Measurements from ENCODE around the gene PC. TPM values are rescaled to one million over a fixed set of nuclear protein-coding genes. Genes with fewer than 3 reads are reported as not detected.

Gene PC
- total RNA-seq, 1 experiment from 2014 or later: 22.5 TPM

- intact Hi-C loops (cut with micrococcal nuclease; ENCODE audit: unreplicated experiment): no loop called here
- BruUV-seq (replicated peaks): no TSS peak
- H3K4me3 Mint-ChIP-seq (ENCODE audit: unreplicated experiment): no peak overlapping the region
- POLR2A ChIA-PET: no interaction called here
- DNase-seq: no peak
- Histone ChIP-seq H3K4me1 (no peaks in the 10 kb centered on the region; the same call in 1 of the 2 replicates), H3K9me3 (no peaks in the 10 kb centered on the region), H3K27me3 (replicated peaks; ENCODE audit: control insufficient read depth, insufficient read depth, low read length) (no peaks in the 10 kb centered on the region), H3K36me3 (ENCODE audit: control insufficient read depth, insufficient read depth, low read length) (no peaks in the 10 kb centered on the region), H3K4me3 (ENCODE audit: low read depth, low read length) (no peak overlapping the region)
- CTCF ChIA-PET: interaction anchor here (1.3 to 1.9 kb wide), 2 partner anchors 12 to 47 kb away, joined by 4 to 5 read pairs; no protein-coding TSS in a partner anchor
- no peak overlapping the region for H3K27ac Mint-ChIP-seq (ENCODE audit: unreplicated experiment)
- H3K27me3 Mint-ChIP-seq (ENCODE audit: insufficient read depth, unreplicated experiment): no peaks in the 10 kb centered on the region
- peaks cover 5% of the 10 kb centered on the region for H3K4me1 Mint-ChIP-seq (ENCODE audit: low read depth, unreplicated experiment)
- H3K36me3 Mint-ChIP-seq (ENCODE audit: insufficient read depth, unreplicated experiment): no peaks in the 10 kb centered on the region
- no peaks in the 10 kb centered on the region for H3K9me3 Mint-ChIP-seq (ENCODE audit: unreplicated experiment)
- peak in 1 of 2 experiments; percentile 13 for TF ChIP-seq CTCF (IDR thresholded peaks at IDR 0.05; ENCODE audit: insufficient read depth in 1 of 2, low read depth in 1 of 2, low read length in 1 of 2, severe bottlenecking in 1 of 2, unreplicated experiment in 1 of 2)
Measured at GRCh38 chr11:66881451-66881835, 76.7 kb downstream of the PC start.

- no peaks in the 10 kb centered on the region for H3K4me1 Mint-ChIP-seq (ENCODE audit: low read depth, unreplicated experiment)
- H3K27me3 Mint-ChIP-seq (ENCODE audit: insufficient read depth, unreplicated experiment): no peaks in the 10 kb centered on the region
- ChIA-PET CTCF (interaction anchor here (1.3 to 1.9 kb wide), 2 partner anchors 12 to 46 kb away, joined by 4 to 5 read pairs; no protein-coding TSS in a partner anchor), POLR2A (no interaction called here)
- peaks cover 3% of the 10 kb centered on the region; the same call in 1 of the 2 replicates for H3K4me1 ChIP-seq
- BruUV-seq (replicated peaks): no TSS peak
- H3K36me3 ChIP-seq (ENCODE audit: control insufficient read depth, insufficient read depth, low read length): no peaks in the 10 kb centered on the region
- H3K9me3 ChIP-seq: no peaks in the 10 kb centered on the region
- TF ChIP-seq CTCF (IDR thresholded peaks at IDR 0.05; ENCODE audit: insufficient read depth in 1 of 2, low read depth in 1 of 2, low read length in 1 of 2, severe bottlenecking in 1 of 2, unreplicated experiment in 1 of 2): no peak
- intact Hi-C loops (cut with micrococcal nuclease; ENCODE audit: unreplicated experiment): no loop called here
- no peak overlapping the region for H3K27ac Mint-ChIP-seq (ENCODE audit: unreplicated experiment)
- no peak for DNase-seq
- no peak overlapping the region for H3K4me3 ChIP-seq (ENCODE audit: low read depth, low read length)
- no peaks in the 10 kb centered on the region for H3K27me3 ChIP-seq (replicated peaks; ENCODE audit: control insufficient read depth, insufficient read depth, low read length)
- H3K4me3 Mint-ChIP-seq (ENCODE audit: unreplicated experiment): no peak overlapping the region
- H3K9me3 Mint-ChIP-seq (ENCODE audit: unreplicated experiment): no peaks in the 10 kb centered on the region
- H3K36me3 Mint-ChIP-seq (ENCODE audit: insufficient read depth, unreplicated experiment): no peaks in the 10 kb centered on the region
Measured at GRCh38 chr11:66880496-66881450, 77.4 kb downstream of the PC start.

- H3K4me1 ChIP-seq: peaks cover 4% of the 10 kb centered on the region; the same call in 1 of the 2 replicates
- no peaks in the 10 kb centered on the region for H3K4me1 Mint-ChIP-seq (ENCODE audit: low read depth, unreplicated experiment)
- H3K27me3 Mint-ChIP-seq (ENCODE audit: insufficient read depth, unreplicated experiment): no peaks in the 10 kb centered on the region
- no peaks in the 10 kb centered on the region for H3K36me3 Mint-ChIP-seq (ENCODE audit: insufficient read depth, unreplicated experiment)
- no peaks in the 10 kb centered on the region for H3K36me3 ChIP-seq (ENCODE audit: control insufficient read depth, insufficient read depth, low read length)
- H3K27ac Mint-ChIP-seq (ENCODE audit: unreplicated experiment): no peak overlapping the region
- ChIA-PET POLR2A (no interaction called here), CTCF (interaction anchor here (1.7 to 1.9 kb wide), 2 partner anchors 46 to 142 kb away, joined by 4 to 5 read pairs; no protein-coding TSS in a partner anchor)
- intact Hi-C loops (cut with micrococcal nuclease; ENCODE audit: unreplicated experiment): no loop called here
- H3K4me3 ChIP-seq (ENCODE audit: low read depth, low read length): no peak overlapping the region
- no peak for DNase-seq
- no peak for TF ChIP-seq CTCF (IDR thresholded peaks at IDR 0.05; ENCODE audit: insufficient read depth in 1 of 2, low read depth in 1 of 2, low read length in 1 of 2, severe bottlenecking in 1 of 2, unreplicated experiment in 1 of 2)
- H3K4me3 Mint-ChIP-seq (ENCODE audit: unreplicated experiment): no peak overlapping the region
- no peaks in the 10 kb centered on the region for H3K9me3 Mint-ChIP-seq (ENCODE audit: unreplicated experiment)
- no peaks in the 10 kb centered on the region for H3K27me3 ChIP-seq (replicated peaks; ENCODE audit: control insufficient read depth, insufficient read depth, low read length)
- no TSS peak for BruUV-seq (replicated peaks)
- no peaks in the 10 kb centered on the region for H3K9me3 ChIP-seq
Measured at GRCh38 chr11:66879999-66880398, 78.2 kb downstream of the PC start.

Measured in Caco-2 (cell line).